ENCODE results near the gene CMKLR1.

Gene CMKLR1

DNA sequence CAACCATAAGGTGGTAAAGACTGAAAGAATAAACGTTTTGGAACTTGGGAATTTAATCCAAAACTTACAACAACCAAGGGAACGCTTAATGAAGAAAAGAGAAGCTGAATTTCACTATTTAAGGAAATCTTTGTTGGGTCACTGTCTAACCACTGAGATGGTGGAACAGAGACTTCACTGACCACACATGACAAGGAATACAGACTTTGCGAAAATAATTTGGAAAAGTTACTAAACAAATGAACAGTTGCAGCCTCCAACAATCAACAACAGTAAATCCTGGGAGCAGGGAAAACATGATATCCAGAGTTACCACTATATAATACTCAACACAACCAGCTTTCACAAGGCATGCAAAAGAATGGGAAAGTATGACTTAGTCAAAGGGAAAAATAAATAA, 79.1 kb downstream of the CMKLR1 start:
- no peak for DNase-seq (ENCODE audit: low read depth)
- no peak overlapping the region for H3K4me3 ChIP-seq (ENCODE audit: low read length)
- TF ChIP-seq, protein P1, sequence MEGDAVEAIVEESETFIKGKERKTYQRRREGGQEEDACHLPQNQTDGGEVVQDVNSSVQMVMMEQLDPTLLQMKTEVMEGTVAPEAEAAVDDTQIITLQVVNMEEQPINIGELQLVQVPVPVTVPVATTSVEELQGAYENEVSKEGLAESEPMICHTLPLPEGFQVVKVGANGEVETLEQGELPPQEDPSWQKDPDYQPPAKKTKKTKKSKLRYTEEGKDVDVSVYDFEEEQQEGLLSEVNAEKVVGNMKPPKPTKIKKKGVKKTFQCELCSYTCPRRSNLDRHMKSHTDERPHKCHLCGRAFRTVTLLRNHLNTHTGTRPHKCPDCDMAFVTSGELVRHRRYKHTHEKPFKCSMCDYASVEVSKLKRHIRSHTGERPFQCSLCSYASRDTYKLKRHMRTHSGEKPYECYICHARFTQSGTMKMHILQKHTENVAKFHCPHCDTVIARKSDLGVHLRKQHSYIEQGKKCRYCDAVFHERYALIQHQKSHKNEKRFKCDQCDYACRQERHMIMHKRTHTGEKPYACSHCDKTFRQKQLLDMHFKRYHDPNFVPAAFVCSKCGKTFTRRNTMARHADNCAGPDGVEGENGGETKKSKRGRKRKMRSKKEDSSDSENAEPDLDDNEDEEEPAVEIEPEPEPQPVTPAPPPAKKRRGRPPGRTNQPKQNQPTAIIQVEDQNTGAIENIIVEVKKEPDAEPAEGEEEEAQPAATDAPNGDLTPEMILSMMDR (IDR thresholded peaks at IDR 0.05; ENCODE audit: insufficient read depth, low read depth, low read length, missing control alignments): no peak

DNA sequence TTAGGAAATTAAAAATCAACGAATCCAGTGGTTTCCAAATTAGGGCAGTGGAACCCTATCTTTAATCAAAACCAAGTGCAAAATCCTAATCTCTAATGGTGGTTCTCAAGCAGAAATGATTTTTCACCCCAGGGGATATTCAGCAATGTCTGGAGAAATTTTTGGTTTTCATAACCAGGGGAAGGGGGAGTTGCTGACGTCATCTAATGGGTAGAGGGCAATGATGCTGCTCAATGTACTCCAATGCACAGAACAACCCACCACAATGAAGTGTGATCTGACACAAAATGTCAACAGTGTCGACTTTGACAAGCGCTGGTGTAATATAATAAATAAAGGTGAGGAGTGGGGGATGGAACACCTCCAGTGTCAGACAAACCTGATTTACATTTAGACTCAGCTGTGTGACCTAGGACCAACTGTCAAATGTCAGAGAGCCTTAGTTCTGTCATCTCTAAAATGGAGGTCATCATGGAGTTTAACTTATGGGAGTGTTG, 81.5 kb downstream of the CMKLR1 start:
- TF ChIP-seq, protein P1 (IDR thresholded peaks at IDR 0.05; ENCODE audit: insufficient read depth, low read depth, low read length, missing control alignments): no peak
- H3K4me3 ChIP-seq (ENCODE audit: low read length): no peak overlapping the region
- no peak for DNase-seq (ENCODE audit: low read depth)

DNA sequence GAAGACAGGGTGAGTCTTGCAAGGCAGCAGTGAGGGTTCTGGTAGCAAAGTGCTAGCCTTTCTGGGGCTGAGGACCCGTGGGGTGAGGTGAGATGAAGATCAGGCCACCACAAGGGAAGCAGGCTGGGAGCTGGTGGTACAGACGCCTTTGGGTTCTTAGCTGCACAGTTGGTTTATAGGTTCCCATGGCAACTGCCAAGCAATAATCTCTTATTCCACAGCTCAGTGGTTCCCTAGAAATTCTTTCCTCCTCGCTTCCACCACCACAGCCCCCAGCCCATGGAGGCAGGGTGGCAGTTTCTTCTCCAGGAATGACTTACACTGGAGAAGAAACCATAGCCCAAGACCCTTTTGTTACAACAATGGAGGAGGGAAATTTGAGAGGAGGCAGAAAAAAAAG, 82.1 kb downstream of the CMKLR1 start:
- TF ChIP-seq, protein P1 (IDR thresholded peaks at IDR 0.05; ENCODE audit: insufficient read depth, low read depth, low read length, missing control alignments): no peak
- no peak overlapping the region for H3K4me3 ChIP-seq (ENCODE audit: low read length)
- DNase-seq (ENCODE audit: low read depth): no peak

DNA sequence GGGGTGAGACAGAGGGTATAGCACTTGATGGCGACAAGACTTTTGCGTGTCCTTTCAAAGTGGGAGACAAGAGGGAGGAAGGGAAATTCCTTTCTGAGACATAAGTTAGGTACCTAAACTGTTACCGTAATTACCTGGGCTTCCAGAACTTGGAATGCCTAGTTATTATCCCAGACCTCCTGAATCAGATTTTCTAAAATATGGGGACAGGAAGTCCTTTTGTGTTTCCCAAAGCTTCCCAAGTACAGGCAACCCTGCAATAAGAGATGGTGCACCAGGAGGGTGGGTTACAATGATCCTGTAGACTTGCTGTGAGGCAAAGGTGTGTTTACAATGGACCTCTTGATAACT, 83.9 kb downstream of the CMKLR1 start:
- H3K4me3 ChIP-seq (ENCODE audit: low read length): no peak overlapping the region
- TF ChIP-seq, protein P1 (IDR thresholded peaks at IDR 0.05; ENCODE audit: insufficient read depth, low read depth, low read length, missing control alignments): no peak
- no peak for DNase-seq (ENCODE audit: low read depth)

DNA sequence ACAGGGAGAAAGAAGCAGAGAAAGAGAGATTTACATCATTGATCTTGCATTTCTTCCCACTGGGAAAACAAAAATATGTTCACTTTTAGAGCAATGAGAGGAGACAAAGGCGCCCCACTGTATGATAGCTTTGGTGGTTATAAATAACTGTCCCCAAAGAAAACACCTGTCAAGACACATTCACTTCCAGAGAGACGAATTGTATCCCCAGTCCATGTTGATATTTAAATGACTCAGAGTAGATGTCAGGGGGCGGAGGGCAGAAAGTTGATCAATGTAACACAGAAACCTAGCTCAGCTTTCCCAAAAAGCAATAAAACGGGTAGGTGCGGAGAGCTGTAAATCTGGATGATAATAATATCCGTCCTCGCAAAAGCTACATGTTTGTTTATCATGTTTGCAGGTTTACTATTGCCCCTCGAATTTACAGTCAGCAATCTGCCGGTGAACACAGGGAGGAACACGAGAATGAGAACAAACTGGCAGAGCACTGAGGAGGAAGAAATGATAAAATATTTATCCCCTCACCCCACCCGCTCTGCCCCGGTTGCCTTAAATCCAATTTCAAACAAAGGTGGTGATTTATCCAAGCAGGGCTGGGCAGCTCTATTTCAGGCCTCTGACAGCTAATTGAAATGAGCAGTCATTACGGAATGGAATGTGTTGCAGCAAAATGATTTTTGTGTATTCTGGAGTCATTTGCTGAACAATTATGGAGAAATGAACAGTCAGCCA, 84.4 kb downstream of the CMKLR1 start:
- TF ChIP-seq, protein P1 (IDR thresholded peaks at IDR 0.05; ENCODE audit: insufficient read depth, low read depth, low read length, missing control alignments): no peak
- no peak overlapping the region for H3K4me3 ChIP-seq (ENCODE audit: low read length)
- no peak for DNase-seq (ENCODE audit: low read depth)

DNA sequence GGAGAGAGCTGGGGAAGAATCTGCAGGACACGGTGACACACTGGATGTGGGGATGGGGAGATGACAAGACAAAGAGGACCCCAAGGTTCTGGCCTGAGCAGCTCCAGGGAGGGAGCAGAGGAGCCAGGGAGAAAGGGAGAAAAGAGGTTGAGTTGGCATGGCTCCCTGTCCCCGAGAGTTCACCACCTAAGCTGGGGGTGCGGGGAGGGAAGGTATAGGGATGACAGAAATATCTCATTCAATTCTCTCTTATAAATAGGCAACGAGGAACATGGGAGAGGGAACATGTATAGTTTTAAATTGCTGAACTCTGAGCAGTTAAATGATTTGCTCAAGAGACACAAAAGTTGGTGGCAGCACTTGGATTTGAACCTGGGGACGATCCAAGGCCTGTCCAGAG, 85.1 kb downstream of the CMKLR1 start:
- no peak overlapping the region for H3K4me3 ChIP-seq (ENCODE audit: low read length)
- DNase-seq (ENCODE audit: low read depth): no peak
- TF ChIP-seq, protein P1 (IDR thresholded peaks at IDR 0.05; ENCODE audit: insufficient read depth, low read depth, low read length, missing control alignments): no peak

DNA sequence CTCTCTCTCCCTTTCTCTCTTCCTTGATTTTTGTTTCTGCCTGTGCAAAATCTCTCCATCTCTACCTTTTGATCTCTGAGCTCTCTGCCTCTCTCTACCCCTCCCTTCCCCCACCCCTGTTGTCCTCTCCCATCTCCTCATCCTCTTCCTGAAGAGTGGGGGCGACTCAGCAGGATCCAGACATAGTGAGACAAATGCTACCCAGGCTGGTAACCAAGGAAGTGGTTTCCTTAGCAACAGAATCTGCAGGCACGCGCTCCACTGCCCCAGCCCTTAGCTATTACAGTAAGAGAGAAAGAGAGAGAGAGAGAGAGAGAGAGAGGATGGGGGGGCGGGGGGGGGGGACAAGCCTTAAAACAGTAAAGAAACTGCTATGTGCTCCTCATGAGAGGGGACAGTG, 85.6 kb downstream of the CMKLR1 start:
- H3K4me3 ChIP-seq (ENCODE audit: low read length): no peak overlapping the region
- TF ChIP-seq, protein P1 (IDR thresholded peaks at IDR 0.05; ENCODE audit: insufficient read depth, low read depth, low read length, missing control alignments): no peak
- no peak for DNase-seq (ENCODE audit: low read depth)
